ENCODE results near the gene GPRIN1.
A peak's percentile ranks its signal among the peaks of the same experiment; 100 is the strongest.
"Not testable (repeated sequence)": the region's sequence is repeated elsewhere in the genome, so short reads cannot be mapped to it uniquely, and the experiment has no call there.

Gene GPRIN1

DNA sequence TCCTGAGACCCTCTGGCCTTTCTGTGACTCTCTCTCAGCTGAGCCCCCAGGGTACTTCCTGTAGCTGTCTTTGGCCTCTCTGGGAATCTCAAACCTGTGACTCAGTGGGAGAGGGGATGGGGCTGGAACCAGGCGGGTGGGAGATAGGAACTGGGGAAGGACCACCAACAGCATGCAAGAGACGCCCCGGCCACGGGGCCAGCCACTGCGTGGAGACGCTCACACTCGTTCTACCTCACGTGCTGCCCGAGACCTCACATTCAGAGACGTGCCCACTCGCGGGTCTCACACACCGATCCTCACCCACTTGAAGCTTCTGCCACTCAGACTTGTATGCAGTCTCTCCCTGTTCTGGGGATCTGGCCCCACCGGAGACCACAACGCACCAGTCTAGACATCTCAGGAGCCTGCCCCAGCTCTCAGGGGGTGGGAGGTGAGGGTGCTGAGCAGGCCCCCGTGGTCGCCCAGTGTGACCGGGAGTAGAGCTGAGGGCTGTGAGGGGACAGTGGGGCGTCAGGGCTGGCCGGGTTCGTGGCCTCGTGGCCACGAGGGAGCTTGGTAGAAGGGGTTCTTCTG is 13.8 kb downstream of the GPRIN1 start:
- no peak for DNase-seq

DNA sequence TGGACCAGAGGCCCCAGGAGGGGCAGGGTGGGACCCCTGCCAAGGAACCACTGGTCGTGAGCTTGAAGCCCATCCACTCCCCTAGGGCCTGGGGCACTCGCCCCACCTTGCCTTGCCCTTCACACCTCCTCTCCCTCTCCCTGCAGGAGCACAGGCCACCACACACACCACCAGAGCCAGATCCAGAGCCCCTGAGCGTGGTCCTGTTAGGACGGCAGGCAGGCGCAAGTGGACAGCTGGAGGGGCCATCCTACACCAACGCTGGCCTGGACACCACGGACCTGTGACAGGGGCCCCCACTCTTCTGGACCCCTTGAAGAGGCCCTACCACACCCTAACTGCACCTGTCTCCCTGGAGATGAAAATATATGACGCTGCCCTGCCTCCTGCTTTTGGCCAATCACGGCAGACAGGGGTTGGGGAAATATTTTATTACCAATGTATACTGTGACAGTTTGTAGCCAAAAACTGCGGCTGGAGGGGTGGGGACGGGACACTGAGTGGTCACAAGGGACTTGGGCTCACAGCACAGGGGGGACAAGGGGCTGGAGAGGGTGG is 14.5 kb downstream of the GPRIN1 start:
- no peak for DNase-seq

DNA sequence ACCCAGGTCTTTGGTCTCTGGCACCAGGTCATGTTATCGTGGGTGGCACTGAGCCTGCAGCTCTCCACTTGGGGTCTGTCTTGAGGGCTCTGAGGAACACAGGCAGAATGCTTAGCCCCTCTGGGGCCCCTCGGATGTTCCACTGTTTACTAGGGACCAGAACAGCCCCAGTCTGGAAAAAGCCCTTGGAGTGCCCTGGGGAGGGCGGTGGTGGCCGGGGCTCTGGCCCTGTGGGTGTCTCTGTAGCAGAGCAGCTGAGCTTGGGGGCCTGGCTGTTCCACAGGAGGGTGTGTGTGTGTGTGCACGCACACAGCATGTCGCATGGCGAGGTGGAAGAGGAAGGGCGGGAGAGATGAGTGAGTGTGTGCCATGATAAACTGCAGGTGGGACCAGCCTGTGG is 15.4 kb downstream of the GPRIN1 start:
- DNase-seq, result no peak

DNA sequence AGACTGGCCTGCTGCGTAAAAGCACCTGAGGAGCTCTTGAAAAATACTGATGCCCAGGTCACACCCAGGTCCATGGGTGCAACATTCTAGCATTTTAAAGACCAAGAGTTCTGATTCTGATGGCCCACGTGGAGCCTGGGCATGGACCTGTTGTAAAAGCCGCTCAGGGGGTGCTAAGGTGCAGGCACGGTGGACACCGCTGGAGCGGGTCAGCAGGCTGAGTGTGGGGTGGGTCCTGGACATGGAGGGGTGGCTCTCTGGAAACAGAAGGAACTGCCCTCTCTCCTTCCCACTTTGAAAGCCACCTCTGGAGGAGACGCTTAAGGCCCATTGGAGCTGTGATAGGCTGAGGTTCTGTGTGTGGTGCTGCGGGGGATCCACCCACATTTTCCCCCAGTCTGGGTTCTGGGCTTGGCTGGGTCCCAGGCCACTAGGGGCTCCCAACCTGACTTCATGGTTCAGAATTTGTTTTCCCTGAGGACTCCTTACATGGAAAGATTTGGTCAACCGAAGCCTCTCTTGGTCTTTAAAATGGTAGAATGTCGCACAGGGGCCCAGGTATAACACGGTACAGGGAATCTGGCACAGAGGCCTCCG is 16.6 kb downstream of the GPRIN1 start:
- no peak for DNase-seq

DNA sequence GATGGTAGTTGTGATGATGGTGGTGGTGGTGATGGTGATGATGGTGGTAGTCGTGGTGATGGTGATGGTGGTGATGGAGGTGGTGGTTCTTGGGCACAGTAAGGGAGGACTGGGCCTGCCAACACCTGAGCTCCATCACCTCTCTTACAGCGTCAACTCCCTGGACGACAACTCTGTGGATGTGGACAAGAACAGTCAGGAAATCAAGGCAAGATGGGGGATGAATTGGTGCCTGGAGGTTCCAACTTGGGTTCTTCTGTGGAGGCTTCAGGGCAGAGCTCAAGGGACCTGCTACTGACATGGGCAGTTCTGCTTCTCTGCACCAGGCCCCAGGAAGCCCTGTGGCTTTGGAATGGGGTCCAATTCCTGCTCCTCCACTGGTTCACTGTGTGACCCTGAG is 17.4 kb downstream of the GPRIN1 start:
- no peak for DNase-seq

DNA sequence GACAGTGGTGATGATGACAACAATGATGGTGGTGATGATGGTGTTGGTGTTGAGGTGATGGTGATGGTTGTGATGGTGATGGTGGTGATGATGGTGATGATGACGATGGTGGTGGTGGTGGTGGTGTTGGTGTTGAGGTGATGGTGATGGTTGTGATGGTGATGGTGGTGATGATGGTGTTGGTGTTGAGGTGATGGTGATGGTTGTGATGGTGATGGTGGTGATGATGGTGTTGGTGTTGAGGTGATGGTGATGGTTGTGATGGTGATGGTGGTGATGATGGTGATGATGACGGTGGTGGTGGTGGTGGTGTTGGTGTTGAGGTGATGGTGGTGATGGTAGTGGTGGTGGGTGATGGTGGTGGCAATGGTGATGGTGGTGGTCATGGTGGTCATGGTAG is 18.3 kb downstream of the GPRIN1 start:
- not testable (repeated sequence) for DNase-seq

DNA sequence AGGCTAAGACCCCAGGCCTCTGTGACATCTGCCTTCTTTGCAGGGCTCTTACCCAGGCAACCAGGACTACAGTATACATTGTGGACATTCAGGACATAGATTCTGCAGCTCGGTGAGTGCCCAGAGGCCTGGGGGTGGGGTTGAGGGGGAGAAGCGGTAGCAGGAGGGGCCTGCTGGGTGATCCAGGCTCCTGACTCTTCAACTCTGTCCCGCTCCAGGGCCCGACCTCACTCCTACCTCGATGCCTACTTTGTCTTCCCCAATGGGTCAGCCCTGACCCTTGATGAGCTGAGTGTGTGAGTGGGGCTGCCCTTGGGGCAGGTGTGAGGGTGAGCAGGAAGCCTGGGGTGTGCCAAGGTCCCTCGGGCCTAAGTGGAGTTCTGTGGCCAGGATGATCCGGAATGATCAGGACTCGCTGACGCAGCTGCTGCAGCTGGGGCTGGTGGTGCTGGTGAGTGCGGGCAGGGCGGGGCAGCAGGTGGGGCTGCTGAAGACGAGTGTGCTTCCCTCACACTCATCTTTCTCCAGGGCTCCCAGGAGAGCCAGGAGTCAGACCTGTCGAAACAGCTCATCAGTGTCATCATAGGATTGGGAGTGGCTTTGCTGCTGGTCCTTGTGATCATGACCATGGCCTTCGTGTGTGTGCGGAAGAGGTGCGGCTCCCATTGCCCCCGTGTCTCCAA is 19.8 kb downstream of the GPRIN1 start:
- peak; percentile 55 to 88 for DNase-seq

DNA sequence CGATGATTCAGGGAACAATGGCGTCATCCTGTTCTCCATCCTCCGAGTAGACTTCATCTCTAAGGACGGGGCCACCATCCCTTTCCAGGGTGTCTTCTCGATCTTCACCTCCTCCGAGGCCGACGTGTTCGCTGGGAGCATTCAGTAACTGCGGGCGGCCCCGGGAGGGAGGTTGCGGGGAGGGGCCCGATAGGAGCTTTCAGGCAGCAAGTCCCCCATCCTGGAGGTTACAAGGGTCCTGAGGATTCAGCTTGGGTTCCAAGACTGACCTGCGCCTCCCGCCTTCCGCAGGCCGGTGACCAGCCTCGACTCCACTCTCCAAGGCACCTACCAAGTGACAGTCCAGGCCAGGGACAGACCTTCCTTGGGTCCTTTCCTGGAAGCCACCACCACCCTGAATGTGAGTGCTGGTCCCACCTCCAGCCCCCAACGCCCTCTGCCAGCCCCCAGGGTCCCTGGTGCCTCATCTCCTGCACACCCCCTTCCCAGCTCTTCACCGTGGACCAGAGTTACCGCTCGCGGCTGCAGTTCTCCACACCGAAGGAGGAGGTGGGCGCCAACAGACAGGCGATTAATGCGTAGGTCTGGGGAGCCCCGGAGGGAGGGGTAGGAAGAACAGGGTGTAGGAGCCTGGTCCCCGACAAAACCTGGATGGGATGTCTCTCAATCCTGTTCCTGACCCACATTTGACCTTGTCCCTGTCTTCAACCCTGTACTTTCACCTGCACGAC is 20.8 kb downstream of the GPRIN1 start:
- DNase-seq, result no peak

DNA sequence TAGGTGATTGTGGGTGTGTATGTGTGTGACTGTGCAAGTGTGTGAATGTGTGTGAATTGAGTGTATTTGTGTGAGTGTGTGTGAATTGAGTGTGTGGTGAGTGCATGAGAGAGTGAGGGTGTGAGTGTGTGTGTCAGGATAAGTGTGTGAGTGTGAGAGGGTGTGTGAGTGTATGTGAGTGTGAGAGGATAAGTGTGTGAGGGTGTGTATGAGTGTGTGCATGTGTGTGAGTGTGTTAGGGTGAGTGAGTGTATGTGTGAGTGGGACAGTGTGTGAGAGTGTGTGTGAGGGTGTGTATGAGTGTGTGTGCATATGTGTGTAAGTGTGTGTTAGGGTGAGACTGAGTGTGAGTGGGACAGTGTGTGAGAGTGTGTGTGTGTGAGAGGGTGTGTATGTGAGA is 21.7 kb downstream of the GPRIN1 start:
- DNase-seq, result no peak

DNA sequence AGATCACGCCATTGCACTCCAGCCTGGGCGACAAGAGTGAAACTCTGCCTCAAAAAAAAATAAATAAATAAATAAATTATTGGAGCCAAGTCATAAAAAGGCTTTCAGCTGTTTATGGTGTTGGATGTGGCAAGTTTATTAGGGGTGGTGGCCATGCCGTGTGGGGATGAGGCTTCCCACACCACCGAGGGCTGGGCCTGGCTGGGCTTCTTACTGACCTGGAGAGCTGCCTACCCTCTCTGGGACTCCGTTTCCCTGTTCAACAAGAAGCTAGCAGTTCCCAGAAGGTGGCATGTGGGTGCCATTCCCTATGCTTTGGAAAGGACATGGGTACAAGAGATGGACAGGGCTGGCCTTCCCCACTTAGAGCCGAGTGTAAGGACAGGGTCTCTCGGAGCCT is 22.6 kb downstream of the GPRIN1 start:
- no peak for DNase-seq

DNA sequence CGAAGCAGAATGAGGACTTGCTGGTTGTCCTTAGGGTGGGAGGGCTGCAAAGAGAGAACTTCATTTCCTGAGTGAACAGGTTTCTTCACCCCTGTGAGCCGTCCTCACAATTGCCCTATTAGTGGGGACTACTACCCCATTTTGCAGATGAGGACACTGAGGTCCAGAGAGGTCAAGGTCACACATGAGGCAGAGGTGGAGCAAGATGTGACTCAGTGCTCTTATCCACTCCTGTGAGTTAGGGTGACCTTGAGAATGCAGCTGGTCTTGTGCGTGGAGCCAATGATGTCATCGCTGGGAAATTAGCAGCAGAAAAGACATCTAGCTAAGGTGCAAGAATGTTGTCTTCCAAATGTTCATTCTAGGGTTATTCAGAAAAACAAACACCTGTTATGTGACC is 26.9 kb downstream of the GPRIN1 start:
- no peak for DNase-seq

DNA sequence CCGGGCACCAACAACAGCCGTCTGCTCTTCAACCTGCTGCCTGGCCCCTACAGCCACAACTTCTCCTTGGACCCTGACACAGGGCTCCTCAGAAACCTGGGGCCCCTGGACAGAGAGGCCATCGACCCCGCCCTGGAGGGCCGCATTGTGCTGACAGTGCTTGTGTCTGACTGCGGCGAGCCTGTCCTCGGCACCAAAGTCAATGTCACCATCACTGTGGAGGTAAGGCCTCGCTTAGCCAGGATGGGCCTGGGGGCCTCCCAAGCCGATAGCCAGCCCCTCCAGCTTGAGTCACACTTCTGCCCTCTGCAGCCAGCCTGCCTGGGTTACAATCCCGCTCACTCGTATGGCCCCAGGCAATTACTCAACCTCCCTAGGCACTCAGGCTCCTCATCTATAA is 28.6 kb downstream of the GPRIN1 start:
- DNase-seq, result no peak

DNA sequence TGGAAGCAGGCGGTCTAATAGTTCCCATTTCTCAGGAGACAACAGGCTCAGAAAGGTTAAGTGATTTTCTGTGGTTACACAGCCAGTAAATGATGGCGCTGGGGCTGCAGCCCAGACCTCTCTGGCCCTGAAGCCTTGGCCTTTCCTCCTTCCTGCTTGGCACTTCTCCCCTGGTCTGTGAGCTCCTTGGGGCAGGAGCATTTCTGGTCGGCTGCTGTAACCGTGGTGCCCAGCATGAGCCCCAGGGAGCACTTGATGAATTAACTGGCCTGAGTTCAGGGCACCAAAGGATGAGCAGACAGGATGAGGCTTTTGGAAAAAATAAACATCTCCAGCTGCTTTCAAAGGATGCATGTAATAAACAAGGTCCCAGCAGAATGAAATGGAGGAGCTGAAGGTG is 30.6 kb downstream of the GPRIN1 start:
- no peak for DNase-seq

DNA sequence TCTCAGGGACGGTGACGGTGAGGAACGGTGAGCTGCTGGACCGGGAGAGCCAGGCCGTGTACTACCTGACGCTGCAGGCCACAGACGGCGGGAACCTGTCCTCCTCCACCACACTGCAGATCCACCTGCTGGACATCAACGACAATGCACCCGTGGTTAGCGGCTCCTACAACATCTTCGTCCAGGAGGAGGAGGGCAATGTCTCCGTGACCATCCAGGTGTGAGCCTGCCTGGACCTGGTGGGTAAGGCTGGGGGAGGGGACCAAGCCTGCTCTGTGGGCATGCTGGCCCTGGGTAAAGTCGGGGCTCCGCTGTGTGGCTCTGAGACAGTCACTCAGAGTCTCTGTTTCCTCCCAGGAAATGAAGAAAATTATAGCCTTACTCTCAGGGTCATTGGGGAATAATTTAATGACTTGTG is 31.6 kb downstream of the GPRIN1 start:
- DNase-seq, result no peak

DNA sequence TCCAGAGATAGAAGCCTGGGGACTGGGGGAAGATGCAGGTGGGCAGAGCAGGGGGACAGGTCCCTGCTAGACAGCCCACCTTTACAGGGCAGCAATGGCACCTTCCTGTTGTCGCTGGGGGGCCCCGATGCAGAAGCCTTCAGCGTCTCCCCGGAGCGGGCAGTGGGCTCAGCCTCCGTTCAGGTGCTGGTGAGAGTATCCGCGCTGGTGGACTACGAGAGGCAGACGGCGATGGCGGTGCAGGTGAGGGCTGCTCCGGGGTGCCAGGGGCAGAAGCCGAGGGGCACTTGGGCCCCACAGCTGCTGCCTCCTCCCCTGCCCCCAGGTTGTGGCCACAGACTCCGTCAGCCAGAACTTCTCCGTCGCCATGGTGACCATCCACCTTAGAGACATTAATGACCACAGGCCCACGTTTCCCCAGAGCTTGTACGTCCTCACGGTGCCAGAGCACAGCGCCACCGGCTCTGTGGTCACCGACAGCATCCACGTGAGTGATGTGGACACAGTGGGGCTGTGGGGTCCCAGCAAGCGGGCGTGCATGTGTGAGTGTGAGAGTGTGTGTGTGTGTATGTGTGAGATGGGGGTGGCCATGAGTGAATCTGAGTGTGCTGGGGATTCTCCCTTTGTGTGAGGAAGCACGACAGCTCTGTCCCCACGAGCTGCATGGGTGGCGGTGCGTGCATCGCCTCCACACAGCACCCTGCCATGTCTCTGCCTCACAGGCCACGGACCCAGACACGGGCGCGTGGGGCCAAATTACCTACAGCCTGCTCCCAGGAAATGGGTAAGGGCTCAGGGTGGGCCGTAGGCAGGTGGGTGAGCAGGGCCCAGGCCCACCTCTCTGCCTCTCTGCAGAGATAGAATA is 32.4 kb downstream of the GPRIN1 start:
- DNase-seq, result no peak

DNA sequence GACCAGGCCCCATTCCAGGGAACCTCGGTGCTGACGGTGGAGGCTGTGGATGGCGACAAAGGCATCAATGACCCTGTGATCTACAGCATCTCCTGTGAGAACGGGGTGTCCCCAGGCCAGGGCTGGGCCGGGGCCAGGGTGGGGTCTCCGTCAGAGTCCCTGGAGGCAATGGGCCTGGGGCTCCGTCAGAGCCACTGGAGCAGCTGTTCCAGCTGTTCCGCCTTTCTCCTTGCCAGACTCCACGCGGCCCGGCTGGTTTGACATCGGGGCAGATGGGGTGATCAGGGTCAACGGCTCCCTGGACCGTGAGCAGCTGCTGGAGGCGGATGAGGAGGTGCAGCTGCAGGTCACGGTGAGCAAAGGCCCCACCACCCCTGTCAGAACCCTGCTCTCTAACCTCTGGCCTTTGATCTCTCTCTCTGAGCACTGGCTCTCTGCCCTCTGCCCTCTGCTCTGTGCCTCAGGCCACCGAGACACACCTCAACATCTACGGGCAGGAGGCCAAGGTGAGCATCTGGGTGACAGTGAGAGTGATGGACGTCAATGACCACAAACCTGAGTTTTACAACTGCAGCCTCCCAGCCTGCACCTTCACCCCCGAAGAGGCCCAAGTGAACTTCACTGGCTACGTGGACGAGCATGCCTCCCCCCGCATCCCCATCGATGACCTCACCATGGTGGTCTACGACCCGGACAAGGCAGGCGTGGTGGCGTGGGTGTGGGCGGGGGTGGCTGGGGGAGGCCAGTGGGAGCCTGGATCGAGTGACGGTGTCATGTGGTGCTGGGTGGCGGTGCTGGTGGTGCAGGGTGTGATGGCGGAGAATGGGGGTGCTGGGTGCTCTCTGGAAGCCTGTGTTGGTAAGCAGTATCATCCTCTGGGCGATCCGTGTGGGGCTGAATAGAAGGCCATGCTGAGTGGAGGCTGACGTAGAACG is 34.2 kb downstream of the GPRIN1 start:
- DNase-seq, result no peak

DNA sequence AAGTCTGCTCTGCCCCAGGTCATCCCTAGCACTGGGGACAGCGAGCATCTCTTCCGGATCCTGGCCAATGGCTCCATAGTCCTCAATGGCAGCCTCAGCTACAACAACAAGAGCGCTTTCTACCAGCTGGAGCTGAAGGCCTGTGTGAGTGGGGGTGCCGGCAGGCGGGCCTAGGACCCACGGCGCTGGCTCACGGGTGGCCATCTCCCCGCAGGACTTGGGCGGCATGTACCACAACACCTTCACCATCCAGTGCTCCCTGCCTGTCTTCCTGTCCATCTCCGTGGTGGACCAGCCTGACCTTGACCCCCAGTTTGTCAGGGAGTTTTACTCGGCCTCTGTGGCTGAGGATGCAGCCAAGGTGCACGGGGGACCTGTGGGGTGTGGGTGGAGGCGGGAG is 34.9 kb downstream of the GPRIN1 start:
- no peak for DNase-seq

DNA sequence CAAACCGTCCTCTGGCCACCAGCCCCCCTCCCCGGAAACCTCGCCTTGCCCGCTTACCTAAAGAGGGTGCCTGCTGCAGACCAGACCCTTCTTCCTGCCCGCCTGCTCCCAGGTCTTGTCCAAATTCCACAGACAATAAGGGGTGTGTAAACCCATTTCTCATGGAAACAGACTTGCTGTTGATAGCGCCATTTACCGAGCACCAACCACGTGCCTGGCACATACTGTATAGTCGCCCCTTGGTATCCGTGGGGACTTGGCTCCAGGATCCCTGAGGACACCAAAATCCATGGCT is 35.7 kb downstream of the GPRIN1 start:
- DNase-seq, result no peak

DNA sequence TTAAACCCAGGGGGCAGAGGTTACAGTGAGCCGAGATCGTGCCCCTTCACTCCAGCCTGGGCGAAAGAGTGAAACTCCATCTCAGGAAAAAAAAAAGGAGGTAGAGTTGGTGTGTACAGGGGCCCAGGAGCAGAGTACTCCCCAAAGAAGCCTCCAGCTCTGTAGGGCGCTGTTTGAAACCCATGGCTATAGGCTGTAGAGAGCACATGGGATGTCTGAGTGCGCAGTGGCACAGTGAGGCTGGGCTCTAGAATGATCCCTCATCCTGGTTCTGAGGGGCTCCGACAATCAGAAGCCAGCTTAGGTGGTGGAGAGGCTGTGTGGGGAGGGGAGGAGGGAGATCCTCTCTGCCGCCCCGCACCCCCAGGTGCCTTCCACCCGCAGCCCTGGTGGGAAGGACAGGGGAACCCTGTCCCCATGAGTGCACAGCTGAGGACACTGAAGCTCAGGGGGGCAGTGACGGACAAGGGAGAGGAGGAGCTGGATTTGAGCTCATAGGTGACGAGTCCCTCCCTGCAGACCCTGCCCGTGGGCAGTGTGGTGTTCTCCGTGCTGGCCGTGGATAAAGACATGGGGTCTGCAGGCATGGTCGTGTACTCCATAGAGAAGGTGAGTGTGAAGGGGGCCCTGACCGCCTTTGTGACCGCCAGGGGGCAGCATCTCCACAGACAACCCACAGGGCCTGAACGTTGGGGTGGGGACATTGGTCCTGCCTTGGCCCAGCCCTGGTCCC is 36.2 kb downstream of the GPRIN1 start:
- peak; percentile 42 to 64 for DNase-seq

DNA sequence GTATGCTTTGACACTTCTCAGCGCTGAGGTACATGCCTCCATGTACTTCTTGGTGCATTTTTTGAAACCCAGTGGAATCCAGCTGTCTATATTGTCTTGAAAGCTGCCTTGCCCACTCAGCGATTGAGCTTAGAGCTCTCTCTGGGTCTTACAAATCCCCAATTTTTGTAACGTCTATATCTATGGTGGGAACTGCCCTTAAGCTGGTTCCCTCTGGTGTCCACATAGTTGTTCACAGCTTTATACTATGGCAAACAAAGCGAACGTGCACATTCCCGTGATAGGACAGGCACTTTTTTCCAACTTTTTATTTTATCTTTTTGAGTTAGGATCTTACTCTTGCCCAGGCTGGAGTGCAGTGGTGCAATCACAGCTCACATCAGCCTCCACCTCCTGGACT is 39.9 kb downstream of the GPRIN1 start:
- DNase-seq, result no peak

DNA sequence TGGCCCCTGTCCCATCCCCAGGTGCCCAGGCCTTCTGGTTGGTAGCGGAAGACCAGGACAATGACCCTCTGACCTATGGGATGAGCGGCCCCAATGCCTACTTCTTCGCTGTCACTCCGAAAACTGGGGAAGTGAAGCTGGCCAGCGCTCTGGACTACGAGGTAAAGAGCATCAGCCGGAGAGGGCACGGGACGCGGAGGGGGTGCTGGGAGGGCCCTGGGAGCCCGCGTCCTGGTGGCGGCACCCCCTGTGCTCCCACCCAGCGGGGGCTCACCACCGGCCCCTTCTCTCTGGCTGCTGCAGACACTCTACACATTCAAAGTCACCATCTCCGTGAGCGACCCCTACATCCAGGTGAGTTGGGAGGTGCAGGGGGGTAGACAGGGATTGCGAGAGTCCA is 41.3 kb downstream of the GPRIN1 start:
- DNase-seq, result no peak

All from NCI-H187 (cell line).